MM.1S (cell line): ENCODE results near the gene MBP.

Experiments used
- EZH2 ChIP-seq: fragments of 300-600 bp; sonication (generic); optimal IDR thresholded peaks from 2 replicates; pipeline ENCODE3; 2017; ENCODE audit warnings: low read depth, mild to moderate bottlenecking, antibody characterized with exemption, low read length, mixed read lengths
- EZH2phosphoT487 ChIP-seq: fragments of 300-600 bp; sonication (generic); IDR thresholded peaks from 2 replicates; pipeline ENCODE4 v1.6.1; 2018; ENCODE audit warnings: antibody characterized with exemption, low read length
- TF ChIP-seq, protein P1 (sequence below): fragments of 300-600 bp; sonication (generic); IDR thresholded peaks from 2 replicates; pipeline ENCODE4 v1.5.1; 2016; ENCODE audit warnings: antibody characterized with exemption, low read length, mixed read lengths

DNA sequence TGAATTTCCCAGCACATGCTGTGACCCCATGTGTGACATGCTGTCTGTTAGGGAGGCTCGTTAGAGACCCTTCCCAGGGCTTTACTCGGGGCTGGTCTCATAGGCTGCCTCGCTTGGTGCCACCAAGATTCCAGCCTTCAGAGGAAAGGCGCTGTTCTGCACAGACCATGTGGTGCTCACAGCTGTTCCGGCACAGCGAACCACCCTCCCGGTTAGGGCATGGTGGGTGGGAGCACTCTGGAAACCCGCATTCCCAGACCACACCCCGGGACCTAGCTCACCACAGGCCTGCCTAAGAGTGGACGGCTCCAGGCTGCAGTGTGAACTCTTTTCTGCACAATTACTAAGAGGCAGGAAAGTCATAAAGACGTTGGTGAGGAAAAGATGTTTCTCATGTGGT, 112.0 kb downstream of the MBP start:
- no peak for TF ChIP-seq EZH2
- TF ChIP-seq, protein P1, sequence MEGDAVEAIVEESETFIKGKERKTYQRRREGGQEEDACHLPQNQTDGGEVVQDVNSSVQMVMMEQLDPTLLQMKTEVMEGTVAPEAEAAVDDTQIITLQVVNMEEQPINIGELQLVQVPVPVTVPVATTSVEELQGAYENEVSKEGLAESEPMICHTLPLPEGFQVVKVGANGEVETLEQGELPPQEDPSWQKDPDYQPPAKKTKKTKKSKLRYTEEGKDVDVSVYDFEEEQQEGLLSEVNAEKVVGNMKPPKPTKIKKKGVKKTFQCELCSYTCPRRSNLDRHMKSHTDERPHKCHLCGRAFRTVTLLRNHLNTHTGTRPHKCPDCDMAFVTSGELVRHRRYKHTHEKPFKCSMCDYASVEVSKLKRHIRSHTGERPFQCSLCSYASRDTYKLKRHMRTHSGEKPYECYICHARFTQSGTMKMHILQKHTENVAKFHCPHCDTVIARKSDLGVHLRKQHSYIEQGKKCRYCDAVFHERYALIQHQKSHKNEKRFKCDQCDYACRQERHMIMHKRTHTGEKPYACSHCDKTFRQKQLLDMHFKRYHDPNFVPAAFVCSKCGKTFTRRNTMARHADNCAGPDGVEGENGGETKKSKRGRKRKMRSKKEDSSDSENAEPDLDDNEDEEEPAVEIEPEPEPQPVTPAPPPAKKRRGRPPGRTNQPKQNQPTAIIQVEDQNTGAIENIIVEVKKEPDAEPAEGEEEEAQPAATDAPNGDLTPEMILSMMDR, result no peak
- no peak for TF ChIP-seq EZH2phosphoT487
